CD4-positive, alpha-beta T cell treated with Interleukin-4 for 4 hours (primary cell): ENCODE measurements around the gene LPCAT2.

Source experiments
- DNase-seq: peaks from one replicate; pipeline ENCODE4 v3.0.0-alpha.2; 2020

Gene LPCAT2

GRCh38 chr16:55505333-55506015 is 3.4 kb upstream of the LPCAT2 start:
- DNase-seq, result no peak

- no peak for DNase-seq
These were observed 2.8 kb upstream of the LPCAT2 start for GRCh38 chr16:55506083-55506482.

DNA sequence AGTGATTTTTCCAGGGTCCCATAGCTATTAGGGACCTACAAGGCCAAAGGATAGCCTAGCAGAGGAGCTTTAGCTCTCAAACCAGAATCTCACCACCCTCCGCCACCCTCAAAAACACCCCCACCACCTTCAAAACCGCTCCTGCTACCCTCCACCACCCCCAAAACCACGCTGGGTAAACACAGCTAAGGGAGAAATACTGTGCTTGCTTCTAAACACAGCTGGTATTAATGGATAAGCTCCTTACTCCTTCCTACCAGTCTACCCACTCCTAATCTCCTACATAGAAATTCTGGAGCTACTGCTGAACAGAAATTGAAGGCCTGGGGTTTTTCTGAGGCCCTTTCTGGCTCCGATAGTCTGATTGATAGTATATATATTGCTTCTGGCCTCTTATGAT is 2.2 kb upstream of the LPCAT2 start:
- no peak for DNase-seq

- no peak for DNase-seq
These were observed 476 bp upstream of the LPCAT2 start for GRCh38 chr16:55508271-55508921.

GRCh38 chr16:55510185-55510805 is 1.4 kb downstream of the LPCAT2 start:
- DNase-seq, result no peak

DNA sequence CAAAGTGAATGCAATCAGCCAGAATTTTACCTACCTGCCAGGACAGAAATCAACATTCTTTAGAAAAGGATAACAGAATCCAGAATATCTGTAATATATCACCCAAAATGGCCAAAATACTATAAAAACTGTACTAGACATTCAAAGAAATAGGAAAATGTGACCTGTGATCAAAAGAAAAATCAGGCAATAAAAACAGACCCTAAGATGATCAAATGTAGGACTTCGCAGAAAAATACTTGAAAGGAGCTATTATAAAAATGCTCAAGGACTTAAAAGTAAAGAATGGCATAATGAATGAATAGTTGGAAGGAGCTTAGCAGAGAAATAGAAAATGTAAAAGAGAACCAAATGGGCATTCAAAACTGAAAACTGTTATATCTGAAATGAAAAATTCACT is 4.1 kb downstream of the LPCAT2 start:
- DNase-seq, result no peak

GRCh38 chr16:55513616-55514015 is 4.7 kb downstream of the LPCAT2 start:
- DNase-seq, result no peak

- no peak for DNase-seq
These were observed 6.2 kb downstream of the LPCAT2 start for GRCh38 chr16:55515111-55515510.

- no peak for DNase-seq
These were observed 12.9 kb downstream of the LPCAT2 start for GRCh38 chr16:55521792-55522191.

DNA sequence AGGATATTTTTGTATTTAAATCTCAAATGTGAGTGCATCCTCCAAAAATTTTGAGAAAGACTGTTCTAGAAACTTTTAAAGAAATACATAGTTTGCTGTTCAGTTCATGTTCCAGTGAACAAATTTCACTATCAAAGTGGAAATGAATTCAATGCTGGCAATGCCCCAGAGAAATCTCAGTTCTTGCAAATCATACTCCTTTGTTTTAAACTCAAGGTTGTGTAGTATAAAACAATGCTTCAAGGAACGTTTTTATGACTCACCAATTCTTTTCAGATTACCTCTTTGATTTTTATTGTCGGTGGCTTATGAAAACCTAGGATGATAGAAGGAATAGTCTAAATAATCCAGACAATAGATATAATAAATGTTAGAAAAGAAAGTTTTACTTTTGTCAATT is 17.6 kb downstream of the LPCAT2 start:
- no peak for DNase-seq

DNA sequence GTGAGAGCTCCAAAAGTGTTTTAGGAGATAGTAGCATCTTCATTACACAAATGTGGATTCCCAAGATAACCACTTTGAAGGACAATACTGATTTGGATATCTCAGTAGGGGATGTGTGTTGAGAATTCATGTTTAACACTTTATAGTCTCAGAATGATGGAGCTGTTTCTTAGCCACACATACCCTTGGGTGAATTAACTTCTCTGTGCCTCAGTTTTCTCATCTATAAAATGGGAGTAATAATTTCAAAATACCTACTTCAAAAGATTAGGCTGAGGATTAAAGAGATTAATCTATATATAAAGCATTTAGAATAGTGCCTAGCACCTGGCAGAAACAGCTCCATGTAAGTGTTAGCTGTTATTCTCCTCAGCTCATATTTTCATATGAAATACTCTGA is 19.0 kb downstream of the LPCAT2 start:
- no peak for DNase-seq

GRCh38 chr16:55529018-55529417 is 20.1 kb downstream of the LPCAT2 start:
- no peak for DNase-seq

GRCh38 chr16:55530316-55530856 is 21.5 kb downstream of the LPCAT2 start:
- DNase-seq, result no peak

GRCh38 chr16:55532227-55532626 is 23.4 kb downstream of the LPCAT2 start:
- DNase-seq, result no peak

- no peak for DNase-seq
These were observed 25.9 kb downstream of the LPCAT2 start for GRCh38 chr16:55534756-55535155.

- no peak for DNase-seq
These were observed 30.2 kb downstream of the LPCAT2 start for GRCh38 chr16:55539049-55539448.

- no peak for DNase-seq
These were observed 30.6 kb downstream of the LPCAT2 start for GRCh38 chr16:55539488-55539887.

GRCh38 chr16:55540221-55540620 is 31.3 kb downstream of the LPCAT2 start:
- no peak for DNase-seq

DNA sequence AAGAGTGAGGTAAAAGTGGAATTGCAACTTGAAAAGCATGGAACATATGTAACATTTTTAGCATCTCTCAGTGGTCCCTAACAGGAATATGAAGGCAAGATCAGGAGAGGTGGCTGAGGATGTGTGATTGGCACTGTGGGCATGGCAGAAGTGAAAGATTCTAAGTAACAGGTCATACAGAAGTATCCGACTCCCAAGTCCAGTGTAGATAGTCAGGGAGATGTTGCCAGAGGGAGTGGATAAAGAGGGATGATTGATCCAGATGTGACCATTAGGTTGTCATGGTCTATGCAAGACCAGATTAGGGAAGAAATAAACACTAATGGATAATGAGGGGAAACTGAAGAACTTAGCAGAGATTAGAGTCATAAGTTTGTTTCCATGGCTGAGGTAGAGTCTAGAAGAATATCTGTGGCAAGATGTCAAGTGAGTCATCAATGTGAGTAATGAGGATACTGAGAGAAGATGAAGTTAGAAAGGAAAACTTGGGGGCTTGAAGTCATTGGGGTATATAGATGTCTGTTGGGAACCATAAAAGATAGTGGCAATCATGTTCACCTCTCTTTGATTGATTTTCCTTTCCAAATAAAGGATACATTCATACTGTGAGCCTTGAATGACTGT is 33.7 kb downstream of the LPCAT2 start:
- no peak for DNase-seq

GRCh38 chr16:55543472-55543871 is 34.6 kb downstream of the LPCAT2 start:
- DNase-seq, result no peak

DNA sequence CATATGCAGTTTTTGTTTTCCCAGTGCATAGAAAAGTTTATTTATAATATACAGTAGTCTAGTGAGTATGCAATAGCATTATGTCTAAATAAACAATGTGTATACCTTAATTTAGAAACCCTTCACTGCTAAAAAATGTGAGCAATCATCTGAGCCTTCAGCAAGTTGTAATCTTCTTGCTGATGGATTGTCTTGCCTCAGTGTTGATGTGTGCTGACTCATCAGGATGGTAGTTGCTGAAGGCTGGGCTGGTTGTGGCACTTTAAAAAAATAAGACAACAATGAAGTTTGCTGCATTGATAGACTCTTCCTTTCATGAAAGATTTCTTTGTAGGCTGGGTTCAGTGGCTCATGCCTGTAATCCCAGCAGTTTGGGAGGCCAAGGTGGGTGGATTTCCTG is 43.7 kb downstream of the LPCAT2 start:
- DNase-seq, result no peak

GRCh38 chr16:55555436-55555835 is 46.6 kb downstream of the LPCAT2 start:
- DNase-seq, result no peak

GRCh38 chr16:55557186-55557585 is 48.3 kb downstream of the LPCAT2 start:
- no peak for DNase-seq

DNA sequence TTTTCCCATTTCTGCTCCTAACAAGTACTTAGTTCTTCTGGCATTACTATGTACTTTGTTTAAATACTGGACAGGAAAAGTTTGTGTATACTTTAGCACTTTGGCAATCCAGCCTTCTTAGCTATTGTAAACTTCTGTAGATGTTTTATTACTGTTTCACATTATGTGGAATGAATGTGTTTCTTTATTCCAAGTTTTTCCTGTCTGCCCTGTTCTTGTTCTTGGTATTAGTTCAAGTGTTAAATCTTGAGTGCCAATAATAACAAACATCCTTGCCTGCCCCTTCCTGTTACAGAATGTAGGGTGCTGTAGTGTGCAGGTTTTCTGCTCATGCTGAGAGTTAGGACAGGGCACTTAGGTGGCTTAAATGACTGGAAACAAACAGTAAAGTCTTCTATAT is 50.4 kb downstream of the LPCAT2 start:
- no peak for DNase-seq
